CD1c-positive myeloid dendritic cell (primary cell): ENCODE data around the gene CILP2.

Source experiments
- DNase-seq: peaks from one replicate; pipeline ENCODE4 v3.0.0-alpha.2; 2016; ENCODE audit errors: extremely low spot score

Gene CILP2

DNA sequence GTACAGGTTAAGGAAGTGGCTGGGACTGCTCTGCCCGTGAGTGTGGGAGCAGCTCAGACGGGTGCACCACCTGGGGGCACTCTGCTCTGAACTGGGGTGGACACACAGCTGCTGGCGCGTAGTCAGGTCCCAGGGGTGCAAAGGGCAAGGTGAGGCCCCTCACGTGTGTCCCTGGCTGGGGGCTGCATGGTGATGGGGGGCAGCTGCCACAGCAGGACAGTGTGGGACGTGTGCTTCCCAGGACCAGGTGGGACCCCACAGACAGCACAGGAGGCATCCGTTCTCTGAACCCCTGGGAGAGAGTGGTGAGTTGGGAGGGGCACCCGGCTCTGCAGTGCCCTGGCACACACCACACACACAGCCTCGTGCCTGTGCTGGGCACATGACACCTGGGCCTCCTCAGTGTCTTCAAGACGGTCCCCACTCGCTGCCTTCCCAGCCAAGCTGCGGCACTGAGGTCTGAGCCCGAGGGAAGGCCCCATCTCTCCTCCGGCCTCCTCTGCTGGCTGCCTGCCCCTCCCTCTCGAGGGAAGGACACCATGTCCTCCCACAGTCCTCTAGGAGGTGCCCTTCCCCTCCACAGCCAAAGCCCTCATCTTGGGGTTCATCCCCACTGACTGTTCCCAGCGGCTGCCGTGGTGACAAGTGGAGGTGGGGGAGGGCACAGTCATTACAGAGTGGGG, 24.7 kb downstream of the CILP2 start:
- DNase-seq, result no peak

GRCh38 chr19:19563348-19563848, 25.3 kb downstream of the CILP2 start:
- no peak for DNase-seq

- DNase-seq, result no peak
Measured at GRCh38 chr19:19566306-19566705, 28.2 kb downstream of the CILP2 start.

GRCh38 chr19:19567391-19567790, 29.3 kb downstream of the CILP2 start:
- DNase-seq, result no peak

- DNase-seq, result no peak
Measured at GRCh38 chr19:19568802-19569756, 31.0 kb downstream of the CILP2 start.

DNA sequence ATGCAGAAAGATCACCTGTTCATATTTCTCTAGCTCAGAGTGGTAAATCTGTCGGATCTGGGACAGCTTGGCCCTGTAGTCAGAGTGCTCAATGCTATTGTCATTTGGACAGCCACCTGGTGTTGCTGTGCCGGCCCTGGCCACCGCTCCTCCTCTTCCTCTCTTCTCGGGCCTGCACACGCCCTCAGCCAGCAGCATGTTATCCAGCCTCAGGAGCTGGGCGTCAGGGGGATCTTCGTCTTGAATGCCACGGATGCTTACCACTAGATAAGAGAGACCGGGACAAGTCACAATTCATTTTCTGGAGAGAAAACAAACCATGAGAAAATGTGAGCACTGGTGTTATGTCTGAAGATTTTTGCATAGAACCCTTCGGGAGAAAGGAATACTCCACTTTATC, 32.5 kb downstream of the CILP2 start:
- no peak for DNase-seq

- DNase-seq, result no peak
Measured at GRCh38 chr19:19571071-19571786, 33.2 kb downstream of the CILP2 start.

DNA sequence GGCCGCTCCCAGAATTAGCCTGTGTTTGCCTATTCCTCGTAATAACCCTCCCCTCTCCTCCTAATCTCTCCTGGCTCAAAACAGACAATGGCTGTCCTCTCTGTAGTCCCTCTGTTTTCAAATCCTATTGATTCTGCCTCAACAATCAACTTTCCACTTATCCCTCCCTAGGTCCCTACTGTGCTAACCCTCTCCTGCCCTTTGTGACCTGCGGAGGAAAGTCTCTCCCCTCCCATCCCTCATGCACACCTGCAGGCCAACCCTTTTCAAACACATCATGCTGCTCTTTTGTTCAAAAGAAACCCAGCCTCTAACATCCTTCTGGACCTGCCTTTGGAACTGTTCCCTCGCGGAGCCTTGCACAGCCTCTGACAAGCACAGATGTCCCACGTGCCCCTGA, 37.3 kb downstream of the CILP2 start:
- DNase-seq, result no peak

- no peak for DNase-seq
Measured at GRCh38 chr19:19578252-19578651, 40.2 kb downstream of the CILP2 start.

DNA sequence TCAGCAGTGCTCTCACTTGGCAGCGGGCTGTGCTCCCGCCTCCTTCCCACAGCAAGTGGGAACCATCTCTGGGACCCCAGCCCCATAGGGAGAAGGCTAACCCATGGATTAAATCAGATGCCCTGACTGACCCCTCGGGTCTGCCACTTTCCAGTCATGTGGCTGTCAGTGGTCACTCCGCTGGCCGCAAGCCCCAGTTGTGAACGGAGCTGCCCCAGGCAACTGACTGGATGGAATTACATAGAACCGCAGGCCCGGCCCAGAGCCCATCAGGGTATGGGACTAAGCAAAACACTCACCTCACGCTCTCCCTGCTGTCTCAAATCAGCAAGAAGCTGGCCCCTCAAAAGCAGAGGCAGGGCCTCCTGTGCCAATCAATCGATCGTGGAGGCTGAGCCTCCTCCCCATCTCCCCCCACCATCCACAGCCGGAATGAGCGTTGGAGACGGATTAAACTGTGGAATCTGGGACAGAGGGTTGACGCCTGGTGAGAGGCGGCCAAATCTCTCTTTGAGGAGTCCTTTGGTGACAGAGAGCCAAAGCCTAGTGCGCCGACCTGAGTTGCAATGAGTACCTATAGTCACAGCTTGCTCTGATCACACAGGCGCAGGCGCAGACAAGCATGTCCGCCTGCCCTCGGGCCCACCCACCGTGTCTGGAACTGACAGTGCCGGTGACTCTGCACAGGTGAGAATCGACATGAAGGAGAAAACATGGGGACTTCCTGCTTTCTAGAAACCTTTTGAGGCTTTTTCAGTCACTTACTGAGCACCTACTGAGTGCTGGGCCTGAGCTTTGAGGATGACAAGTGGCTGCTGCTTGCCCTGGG, 41.7 kb downstream of the CILP2 start:
- DNase-seq, result no peak

- DNase-seq, result no peak
Measured at GRCh38 chr19:19580418-19580817, 42.4 kb downstream of the CILP2 start.

DNA sequence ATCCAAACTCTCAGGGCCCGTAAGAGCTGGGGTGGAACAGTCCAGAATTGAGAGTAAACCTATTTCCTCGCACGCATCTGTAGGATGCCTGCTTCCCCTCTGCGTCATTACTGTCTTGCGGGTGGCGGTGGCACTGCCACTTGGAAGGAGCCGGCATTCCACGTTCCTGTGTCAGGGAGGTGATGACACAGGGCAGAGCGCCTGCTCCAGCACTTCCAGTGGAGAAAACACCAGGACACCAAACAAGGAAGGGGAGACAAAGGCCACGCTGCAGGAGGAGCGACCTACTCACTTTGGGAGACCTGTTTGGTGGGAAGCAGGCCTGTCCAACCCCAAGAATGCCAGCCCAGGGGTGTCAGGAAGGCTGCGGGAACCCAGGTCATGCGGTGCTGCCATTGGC, 43.3 kb downstream of the CILP2 start:
- no peak for DNase-seq

DNA sequence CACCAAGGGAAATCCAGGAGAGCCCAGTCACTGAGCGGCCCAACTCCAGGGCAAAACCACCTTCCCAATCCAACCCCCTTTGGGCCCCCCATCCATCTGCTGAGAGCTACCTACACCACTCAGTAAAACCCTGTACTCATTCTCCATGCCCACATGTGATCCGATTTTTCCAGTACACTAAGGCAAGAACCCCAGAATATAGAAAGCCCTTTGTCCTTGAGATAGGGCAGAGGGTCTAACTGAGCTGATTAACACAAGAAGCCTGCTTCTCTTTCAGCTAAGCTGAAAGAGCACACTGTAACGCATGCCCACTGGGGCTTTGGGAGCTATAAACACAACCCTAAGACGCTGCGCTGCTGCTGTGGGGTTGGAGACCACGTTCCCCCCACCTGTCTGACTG, 44.4 kb downstream of the CILP2 start:
- DNase-seq, result no peak

GRCh38 chr19:19584356-19584755, 46.3 kb downstream of the CILP2 start:
- DNase-seq, result no peak

DNA sequence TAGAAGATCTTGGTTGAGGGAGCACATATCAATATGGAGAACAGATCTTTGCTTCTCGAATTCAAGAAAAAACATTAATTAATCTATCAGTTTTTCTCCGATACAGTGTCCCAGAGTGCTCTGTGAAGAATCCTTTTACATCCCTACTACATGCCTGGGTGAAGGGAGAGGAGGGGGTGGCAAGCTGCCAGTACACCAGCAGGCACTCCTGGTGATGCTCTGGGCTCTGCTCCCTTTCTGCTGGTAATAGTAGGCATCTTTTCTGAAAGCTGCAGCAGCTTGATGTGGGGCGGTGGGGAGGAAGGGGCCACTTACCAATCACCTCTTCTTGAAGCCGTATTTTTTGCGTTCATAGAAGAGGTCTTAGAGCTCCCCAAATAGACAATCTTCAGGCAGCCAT, 49.7 kb downstream of the CILP2 start:
- no peak for DNase-seq

- no peak for DNase-seq
Measured at GRCh38 chr19:19588546-19588945, 50.5 kb downstream of the CILP2 start.

- peak; percentile 92 for DNase-seq
Measured at GRCh38 chr19:19591133-19591825, 53.2 kb downstream of the CILP2 start.

GRCh38 chr19:19592690-19593089, 54.6 kb downstream of the CILP2 start:
- DNase-seq, result no peak

GRCh38 chr19:19594381-19594780, 56.3 kb downstream of the CILP2 start:
- peak; percentile 44 for DNase-seq

DNA sequence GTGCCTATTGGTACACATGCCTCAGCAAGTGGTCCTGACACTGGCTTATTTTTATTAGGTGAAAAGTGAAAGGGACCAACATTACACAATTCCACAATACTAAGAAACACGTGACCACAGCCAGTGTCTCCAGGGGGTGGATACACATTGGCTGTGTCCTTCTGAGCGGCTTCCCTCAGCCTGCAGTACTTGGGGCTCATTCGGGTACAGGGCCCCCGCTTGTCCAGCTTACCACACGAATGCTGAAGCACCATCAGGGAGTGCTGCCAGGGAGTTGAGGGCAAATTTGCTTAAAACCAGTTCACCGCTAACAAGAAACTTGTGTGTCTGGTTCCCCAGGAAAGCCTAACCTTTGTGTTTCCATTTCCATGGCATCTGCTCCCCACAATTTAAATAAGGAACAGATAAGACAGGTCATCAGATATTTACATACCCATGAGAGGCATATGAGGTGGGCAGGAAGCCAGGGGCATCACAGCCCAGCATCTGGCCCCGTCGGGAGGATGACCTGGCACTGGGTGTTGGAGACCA, 57.2 kb downstream of the CILP2 start:
- DNase-seq, result peak; percentile 38
